Metanephros (tissue), 2 donors: ENCODE data around the gene FIGLA. TPM values are rescaled to one million over a fixed set of nuclear protein-coding genes. Genes with fewer than 3 reads are reported as not detected.

ENCODE experiments used
- small RNA-seq: library from RNA; depleted of rRNA; stranded (forward); fragments of <200 nt; gene quantifications from one replicate; pipeline ENCODE3, GENCODE V24; 2014; ENCODE audit warnings: low replicate concordance
- total RNA-seq: library from RNA; depleted of rRNA; stranded (reverse); fragments of >200 nt; gene quantifications from one replicate; pipeline ENCODE4 v1.2.3, GENCODE V29; 2014

Gene FIGLA
- total RNA-seq, result not detected

GRCh38 chr2:70790136-70790828, at the start of gene FIGLA:
Gene FIGLA, minus strand, starts transcription at chr2:70790643. Its CDS starts 5 bp downstream, at chr2:70790638.

GRCh38 chr2:70835643-70836042, 45.2 kb upstream of the FIGLA start, which contains the start of gene CD207:
Gene CD207, minus strand, starts transcription at chr2:70835816. Its CDS starts 40 bp downstream, at chr2:70835776.

GRCh38 chr2:70820499-70820898, 30.1 kb upstream of the FIGLA start, which contains the start of gene CLEC4F:
Gene CLEC4F, minus strand, starts transcription at chr2:70820599. Its CDS starts 76 bp downstream, at chr2:70820523.

GRCh38 chr2:70767699-70768589, 22.5 kb downstream of the FIGLA start, which contains the start of gene ADD2:
Gene ADD2, minus strand, starts transcription at chr2:70768200. Its CDS starts 61,792 bp downstream, at chr2:70706408.

Small RNA genes lying within 50 kb of the gene (small RNA-seq; reads per million reads assigned to genes)
- not detected for gene HMGN2P21

Other genes starting within 250 kb of the FIGLA start
- 13.8 TPM for gene TGFA, start 236.8 kb downstream of the FIGLA start, total RNA-seq
- 6.1 TPM for gene ADD2, start 22.4 kb downstream of the FIGLA start, total RNA-seq
- gene CLEC4F, start 30.0 kb upstream of the FIGLA start, total RNA-seq, result not detected
- not detected for gene CD207, start 45.2 kb upstream of the FIGLA start, total RNA-seq
- gene VAX2, start 109.9 kb upstream of the FIGLA start, total RNA-seq, result 0.35 TPM
- 73.2 TPM for gene ATP6V1B1, start 145.3 kb upstream of the FIGLA start, total RNA-seq
- 0.41 TPM for gene ANKRD53, start 188.0 kb upstream of the FIGLA start, total RNA-seq
- 33.7 TPM for gene TEX261, start 204.2 kb upstream of the FIGLA start, total RNA-seq